Kidney (tissue), 14 donors: ENCODE measurements around the gene MACROD2. TPM values are rescaled to one million over a fixed set of nuclear protein-coding genes. Genes with fewer than 3 reads are reported as not detected.

Experiments used
- DNase-seq, 5 donors: peaks; one replicate each; pipeline ENCODE4 v3.0.0-alpha.2; 2013 to 2020
- FAIRE-seq: peaks from 2 replicates; lab custom pipeline; 2012; peaks lifted over from hg19 to GRCh38; lab: Jason Lieb, UNC
- H3K27ac ChIP-seq, 2 donors: one replicate each; pipeline ENCODE4 v1.7.0; 2013; ENCODE audit warnings: low read depth in 2 of 2, low read length in 2 of 2, inconsistent platforms in 1 of 2
- H3K27me3 ChIP-seq: one replicate; pipeline ENCODE4 v1.7.1; 2013; ENCODE audit warnings: low read length, inconsistent platforms; ENCODE audit not compliant: control insufficient read depth, insufficient read depth
- H3K36me3 ChIP-seq, 3 donors: one replicate each; pipeline versions ENCODE4 v1.7.0 to v1.7.1; 2013; ENCODE audit warnings: low read length in 3 of 3, control low read depth in 1 of 3, inconsistent platforms in 1 of 3; ENCODE audit not compliant: insufficient read depth in 3 of 3, control insufficient read depth in 2 of 3
- H3K4me1 ChIP-seq, 3 donors: one replicate each; pipeline versions ENCODE4 v1.7.0 to v1.7.1; 2013; ENCODE audit warnings: low read length in 3 of 3, inconsistent platforms in 1 of 3, low read depth in 1 of 3; ENCODE audit not compliant: control insufficient read depth in 2 of 3, insufficient read depth in 2 of 3
- H3K4me3 ChIP-seq, 3 donors: one replicate each; pipeline versions ENCODE4 v1.7.0 to v1.8.1; 2013; ENCODE audit warnings: low read length in 3 of 3, control low read depth in 1 of 3, inconsistent platforms in 1 of 3
- H3K9ac ChIP-seq, 3 donors: one replicate each; pipeline versions ENCODE4 v1.7.0 to v1.7.1; 2013; ENCODE audit warnings: low read length in 3 of 3, control low read depth in 1 of 3, inconsistent platforms in 1 of 3
- H3K9me3 ChIP-seq, 3 donors: one replicate each; pipeline versions ENCODE4 v1.7.0 to v1.7.1; 2013; ENCODE audit warnings: low read length in 3 of 3, control low read depth in 1 of 3, inconsistent platforms in 1 of 3; ENCODE audit not compliant: control insufficient read depth in 2 of 3, insufficient read depth in 1 of 3
- intact Hi-C: fragments of 100-400 bp; cut with DNase I; formaldehyde crosslinking; loops from one replicate; pipeline ENCODE4 v1.11.1; 2022
- polyA plus RNA-seq: library from polyadenylated mRNA; stranded (reverse); fragments of 350-450 nt; fragmentation: Illumina TruSeq; extraction: RNeasy Lipid Tissue Mini Kit (QIAGEN cat#74804); gene quantifications from one replicate; pipeline ENCODE4 v1.2.3, GENCODE V29; 2014; ENCODE audit warnings: low read depth, low replicate concordance; ENCODE audit not compliant: insufficient read depth
- total RNA-seq: library from RNA; stranded (reverse); fragmentation: NEBNext Ultra II Directional; extraction: Animal tissue kit (Norgen Biotek cat#: 25700); gene quantifications from one replicate; pipeline ENCODE4 v1.2.1, GENCODE V29; 2021
- TF ChIP-seq, protein P1 (sequence below): IDR thresholded peaks from 3 replicates; pipeline ENCODE4 v1.5.1; 2012; ENCODE audit warnings: mild to moderate bottlenecking, moderate library complexity, borderline replicate concordance; ENCODE audit not compliant: insufficient read depth; ENCODE audit errors: extremely low read depth
- donor health status: control.
- donor health status: control.
- donor health status: control.
- donor health status: control.
- donor health status: control.
- donor health status: DM: yes; HTN: yes; CAD: no.
- donor health status: Normal renal cell carcinoma (clear cell type).

Gene MACROD2
- total and polyA plus RNA-seq, 2 donors from 2014 or later: 3.0 to 10.0 TPM

- H3K9me3 ChIP-seq: no peaks in the 10 kb centered on the region
- FAIRE-seq (no peak), DNase-seq (no peak)
- H3K27ac ChIP-seq: no peak overlapping the region
- intact Hi-C loops: no loop called here
- H3K9ac ChIP-seq: no peak overlapping the region
- TF ChIP-seq, protein P1, sequence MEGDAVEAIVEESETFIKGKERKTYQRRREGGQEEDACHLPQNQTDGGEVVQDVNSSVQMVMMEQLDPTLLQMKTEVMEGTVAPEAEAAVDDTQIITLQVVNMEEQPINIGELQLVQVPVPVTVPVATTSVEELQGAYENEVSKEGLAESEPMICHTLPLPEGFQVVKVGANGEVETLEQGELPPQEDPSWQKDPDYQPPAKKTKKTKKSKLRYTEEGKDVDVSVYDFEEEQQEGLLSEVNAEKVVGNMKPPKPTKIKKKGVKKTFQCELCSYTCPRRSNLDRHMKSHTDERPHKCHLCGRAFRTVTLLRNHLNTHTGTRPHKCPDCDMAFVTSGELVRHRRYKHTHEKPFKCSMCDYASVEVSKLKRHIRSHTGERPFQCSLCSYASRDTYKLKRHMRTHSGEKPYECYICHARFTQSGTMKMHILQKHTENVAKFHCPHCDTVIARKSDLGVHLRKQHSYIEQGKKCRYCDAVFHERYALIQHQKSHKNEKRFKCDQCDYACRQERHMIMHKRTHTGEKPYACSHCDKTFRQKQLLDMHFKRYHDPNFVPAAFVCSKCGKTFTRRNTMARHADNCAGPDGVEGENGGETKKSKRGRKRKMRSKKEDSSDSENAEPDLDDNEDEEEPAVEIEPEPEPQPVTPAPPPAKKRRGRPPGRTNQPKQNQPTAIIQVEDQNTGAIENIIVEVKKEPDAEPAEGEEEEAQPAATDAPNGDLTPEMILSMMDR: no peak
- no peaks in the 10 kb centered on the region for H3K36me3 ChIP-seq
- no peaks in the 10 kb centered on the region for H3K27me3 ChIP-seq
- H3K4me1 ChIP-seq: no peaks in the 10 kb centered on the region
- H3K4me3 ChIP-seq: no peak overlapping the region
Observed at GRCh38 chr20:14913896-14914620, 918.7 kb downstream of the MACROD2 start.

DNA sequence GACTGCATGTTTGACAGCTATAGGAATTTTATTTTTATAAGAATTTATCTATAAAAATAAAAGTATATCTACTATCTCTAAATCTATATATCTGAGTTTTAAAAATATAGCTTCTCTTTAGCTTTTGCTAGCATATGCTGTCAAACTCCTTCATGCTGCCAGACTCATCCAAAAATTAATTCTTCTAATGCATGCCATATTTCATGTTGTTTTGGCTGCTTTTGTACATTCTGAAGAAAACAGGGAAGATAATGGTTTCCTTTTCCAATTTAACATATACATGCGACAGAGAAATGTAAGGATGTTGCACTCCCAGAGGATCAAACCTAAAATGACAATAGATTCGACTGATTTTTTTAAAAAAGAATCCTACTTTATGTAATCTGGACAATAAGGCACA lies 919.3 kb downstream of the MACROD2 start:
- Histone ChIP-seq H3K9me3 (no peaks in the 10 kb centered on the region), H3K4me1 (no peaks in the 10 kb centered on the region), H3K27me3 (no peaks in the 10 kb centered on the region), H3K4me3 (no peak overlapping the region), H3K9ac (no peak overlapping the region), H3K36me3 (no peaks in the 10 kb centered on the region), H3K27ac (no peak overlapping the region)
- FAIRE-seq (no peak), DNase-seq (no peak)
- TF ChIP-seq, protein P1: no peak
- intact Hi-C loops: no loop called here

DNA sequence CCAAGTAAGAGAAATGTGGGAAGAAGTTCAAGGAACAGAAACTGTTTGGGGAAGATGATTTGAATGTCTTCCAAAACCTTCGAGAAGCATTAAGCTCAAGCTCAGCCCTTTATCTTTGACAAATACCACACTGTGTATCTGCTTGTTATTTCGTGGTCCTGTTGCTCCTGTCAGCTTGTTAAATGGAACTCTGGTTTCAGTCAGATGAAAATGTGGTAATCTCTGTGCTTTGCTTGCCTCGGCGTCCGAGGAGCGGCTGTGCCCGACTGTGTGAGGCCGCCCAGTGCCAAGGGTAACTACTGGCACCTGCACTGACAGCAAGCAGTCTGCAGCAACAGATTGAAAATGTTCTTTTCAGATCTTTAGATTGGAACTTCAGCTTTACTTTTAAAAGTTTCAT lies 920.0 kb downstream of the MACROD2 start:
- Histone ChIP-seq H3K9ac (no peak overlapping the region), H3K9me3 (no peaks in the 10 kb centered on the region), H3K4me3 (no peak overlapping the region), H3K4me1 (peaks cover 0 to 4% (median 0%) of the 10 kb centered on the region in 3 donors), H3K27ac (no peak overlapping the region), H3K36me3 (no peaks in the 10 kb centered on the region), H3K27me3 (no peaks in the 10 kb centered on the region)
- FAIRE-seq (no peak), DNase-seq (no peak)
- intact Hi-C loops: no loop called here
- TF ChIP-seq, protein P1: no peak
